Measurements from ENCODE around the gene TXNRD3.

The TXNRD3 gene

GRCh38 chr3:126677862-126678503 lies 23.1 kb upstream of the TXNRD3 start:
- Histone ChIP-seq H3K23ac (ENCODE audit: low read length) (no peak overlapping the region), H2BK120ac (ENCODE audit: low read depth, low read length) (no peak overlapping the region), H3K9ac (ENCODE audit: low read length) (no peak overlapping the region), H3K4ac (ENCODE audit: low read depth, low read length) (no peak overlapping the region), H3K79me2 (ENCODE audit: control insufficient read depth, insufficient read depth, low read length) (no peaks in the 10 kb centered on the region), H3K27me3 (ENCODE audit: insufficient read depth, low read length, poor library complexity) (no peaks in the 10 kb centered on the region), H3K56ac (ENCODE audit: low read length) (no peak overlapping the region), H3K4me2 (ENCODE audit: low read length) (no peak overlapping the region), H3K4me3 (ENCODE audit: low read length) (no peak overlapping the region), H3K36me3 (ENCODE audit: control insufficient read depth, insufficient read depth, low read length) (no peaks in the 10 kb centered on the region), H2AK5ac (ENCODE audit: low read length) (no peak overlapping the region), H2BK5ac (ENCODE audit: low read length) (no peak overlapping the region), H2BK15ac (replicated peaks; ENCODE audit: low read depth) (no peak overlapping the region), H3K79me1 (ENCODE audit: low read length) (no peaks in the 10 kb centered on the region), H4K5ac (ENCODE audit: low read length) (no peak overlapping the region), H3K18ac (ENCODE audit: low read length) (no peak overlapping the region), H3K4me1 (ENCODE audit: control insufficient read depth, low read depth, low read length) (peaks cover 3% of the 10 kb centered on the region), H3K27ac (ENCODE audit: low read depth, low read length) (no peak overlapping the region), H4K8ac (ENCODE audit: low read depth, low read length) (no peak overlapping the region)
- DNase-seq, result no peak
- WGBS (ENCODE audit: extremely low coverage, insufficient coverage, low lambda C conversion rate), result no CpG with 5 or more reads among the region's 13 CpGs

- Histone ChIP-seq H3K4ac (ENCODE audit: low read depth, low read length) (no peak overlapping the region), H3K79me1 (ENCODE audit: low read length) (no peaks in the 10 kb centered on the region), H2BK15ac (replicated peaks; ENCODE audit: low read depth) (no peak overlapping the region), H2BK120ac (ENCODE audit: low read depth, low read length) (no peak overlapping the region), H3K23ac (ENCODE audit: low read length) (no peak overlapping the region), H3K4me1 (ENCODE audit: control insufficient read depth, low read depth, low read length) (peaks cover 3% of the 10 kb centered on the region), H3K27ac (ENCODE audit: low read depth, low read length) (no peak overlapping the region), H3K4me3 (ENCODE audit: low read length) (no peak overlapping the region), H4K8ac (ENCODE audit: low read depth, low read length) (no peak overlapping the region), H2AK5ac (ENCODE audit: low read length) (no peak overlapping the region), H3K56ac (ENCODE audit: low read length) (no peak overlapping the region), H3K27me3 (ENCODE audit: insufficient read depth, low read length, poor library complexity) (no peaks in the 10 kb centered on the region), H3K18ac (ENCODE audit: low read length) (no peak overlapping the region), H4K5ac (ENCODE audit: low read length) (no peak overlapping the region), H3K4me2 (ENCODE audit: low read length) (no peak overlapping the region), H3K36me3 (ENCODE audit: control insufficient read depth, insufficient read depth, low read length) (no peaks in the 10 kb centered on the region), H3K9ac (ENCODE audit: low read length) (no peak overlapping the region), H2BK5ac (ENCODE audit: low read length) (no peak overlapping the region), H3K79me2 (ENCODE audit: control insufficient read depth, insufficient read depth, low read length) (no peaks in the 10 kb centered on the region)
- no CpG with 5 or more reads among the region's 7 CpGs for WGBS (ENCODE audit: extremely low coverage, insufficient coverage, low lambda C conversion rate)
- no peak for DNase-seq
Measured at GRCh38 chr3:126676919-126677705, 22.2 kb upstream of the TXNRD3 start.

GRCh38 chr3:126672741-126673140 lies 17.8 kb upstream of the TXNRD3 start:
- Histone ChIP-seq H3K4me2 (ENCODE audit: low read length) (no peak overlapping the region), H2BK5ac (ENCODE audit: low read length) (no peak overlapping the region), H3K18ac (ENCODE audit: low read length) (no peak overlapping the region), H2BK15ac (replicated peaks; ENCODE audit: low read depth) (no peak overlapping the region), H2BK120ac (ENCODE audit: low read depth, low read length) (no peak overlapping the region), H4K8ac (ENCODE audit: low read depth, low read length) (no peak overlapping the region), H3K4me3 (ENCODE audit: low read length) (no peak overlapping the region), H3K4ac (ENCODE audit: low read depth, low read length) (no peak overlapping the region), H3K4me1 (ENCODE audit: control insufficient read depth, low read depth, low read length) (no peaks in the 10 kb centered on the region), H4K5ac (ENCODE audit: low read length) (no peak overlapping the region), H3K27me3 (ENCODE audit: insufficient read depth, low read length, poor library complexity) (no peaks in the 10 kb centered on the region), H3K56ac (ENCODE audit: low read length) (no peak overlapping the region), H3K79me2 (ENCODE audit: control insufficient read depth, insufficient read depth, low read length) (no peaks in the 10 kb centered on the region), H3K23ac (ENCODE audit: low read length) (no peak overlapping the region), H2AK5ac (ENCODE audit: low read length) (no peak overlapping the region), H3K79me1 (ENCODE audit: low read length) (no peaks in the 10 kb centered on the region), H3K36me3 (ENCODE audit: control insufficient read depth, insufficient read depth, low read length) (no peaks in the 10 kb centered on the region), H3K27ac (ENCODE audit: low read depth, low read length) (no peak overlapping the region), H3K9ac (ENCODE audit: low read length) (no peak overlapping the region)
- DNase-seq, result no peak
- no CpG with 5 or more reads among the region's 6 CpGs for WGBS (ENCODE audit: extremely low coverage, insufficient coverage, low lambda C conversion rate)

- H3K36me3 ChIP-seq (ENCODE audit: control insufficient read depth, insufficient read depth, low read length), result no peaks in the 10 kb centered on the region
- no peak overlapping the region for H4K5ac ChIP-seq (ENCODE audit: low read length)
- no peaks in the 10 kb centered on the region for H3K79me1 ChIP-seq (ENCODE audit: low read length)
- no peak overlapping the region for H3K4me2 ChIP-seq (ENCODE audit: low read length)
- H2BK15ac ChIP-seq (replicated peaks; ENCODE audit: low read depth), result no peak overlapping the region
- H3K27ac ChIP-seq (ENCODE audit: low read depth, low read length), result no peak overlapping the region
- H3K18ac ChIP-seq (ENCODE audit: low read length), result no peak overlapping the region
- no peak overlapping the region for H4K8ac ChIP-seq (ENCODE audit: low read depth, low read length)
- H3K4me1 ChIP-seq (ENCODE audit: control insufficient read depth, low read depth, low read length), result no peaks in the 10 kb centered on the region
- H2AK5ac ChIP-seq (ENCODE audit: low read length), result no peak overlapping the region
- no peak overlapping the region for H3K23ac ChIP-seq (ENCODE audit: low read length)
- no peak overlapping the region for H2BK120ac ChIP-seq (ENCODE audit: low read depth, low read length)
- no peak overlapping the region for H2BK5ac ChIP-seq (ENCODE audit: low read length)
- H3K4ac ChIP-seq (ENCODE audit: low read depth, low read length), result no peak overlapping the region
- no peak overlapping the region for H3K9ac ChIP-seq (ENCODE audit: low read length)
- no CpG with 5 or more reads among the region's 7 CpGs for WGBS (ENCODE audit: extremely low coverage, insufficient coverage, low lambda C conversion rate)
- no peaks in the 10 kb centered on the region for H3K79me2 ChIP-seq (ENCODE audit: control insufficient read depth, insufficient read depth, low read length)
- H3K56ac ChIP-seq (ENCODE audit: low read length), result no peak overlapping the region
- DNase-seq, result no peak
- H3K4me3 ChIP-seq (ENCODE audit: low read length), result no peak overlapping the region
- H3K27me3 ChIP-seq (ENCODE audit: insufficient read depth, low read length, poor library complexity), result no peaks in the 10 kb centered on the region
Measured at GRCh38 chr3:126672340-126672739, 17.4 kb upstream of the TXNRD3 start.

GRCh38 chr3:126671521-126671920 lies 16.6 kb upstream of the TXNRD3 start:
- Histone ChIP-seq H3K4me2 (ENCODE audit: low read length) (no peak overlapping the region), H3K56ac (ENCODE audit: low read length) (no peak overlapping the region), H3K23ac (ENCODE audit: low read length) (no peak overlapping the region), H4K8ac (ENCODE audit: low read depth, low read length) (no peak overlapping the region), H3K27me3 (ENCODE audit: insufficient read depth, low read length, poor library complexity) (no peaks in the 10 kb centered on the region), H3K79me2 (ENCODE audit: control insufficient read depth, insufficient read depth, low read length) (no peaks in the 10 kb centered on the region), H3K27ac (ENCODE audit: low read depth, low read length) (no peak overlapping the region), H4K5ac (ENCODE audit: low read length) (no peak overlapping the region), H2BK15ac (replicated peaks; ENCODE audit: low read depth) (no peak overlapping the region), H3K4ac (ENCODE audit: low read depth, low read length) (no peak overlapping the region), H3K18ac (ENCODE audit: low read length) (no peak overlapping the region), H3K4me3 (ENCODE audit: low read length) (no peak overlapping the region), H2BK120ac (ENCODE audit: low read depth, low read length) (no peak overlapping the region), H3K9ac (ENCODE audit: low read length) (no peak overlapping the region), H3K4me1 (ENCODE audit: control insufficient read depth, low read depth, low read length) (no peaks in the 10 kb centered on the region), H2BK5ac (ENCODE audit: low read length) (no peak overlapping the region), H3K36me3 (ENCODE audit: control insufficient read depth, insufficient read depth, low read length) (no peaks in the 10 kb centered on the region), H2AK5ac (ENCODE audit: low read length) (no peak overlapping the region), H3K79me1 (ENCODE audit: low read length) (no peaks in the 10 kb centered on the region)
- DNase-seq, result peak; percentile 61
- WGBS (ENCODE audit: extremely low coverage, insufficient coverage, low lambda C conversion rate), result no CpG with 5 or more reads among the region's 1 CpG

Measured in mesendoderm (in vitro differentiated cells).